CD4-positive, alpha-beta T cell (primary cell): ENCODE results near the gene KCNN3. TPM values are rescaled to one million over a fixed set of nuclear protein-coding genes. Genes with fewer than 3 reads are reported as not detected.

Experiments used
- ATAC-seq: fragments of 200-7000 bp; cut with Tn5 transposase; one replicate; pipeline ENCODE4 v1.10.0; 2022; ENCODE audit warnings: mild to moderate bottlenecking; ENCODE audit not compliant: poor library complexity
- CTCF ChIA-PET: fragments of 350-600 bp; sonication (Branson Sonifier 250); formaldehyde crosslinking; loops from one replicate; lab custom pipeline; 2021; ENCODE audit warnings: antibody characterized with exemption, inconsistent platforms; lab: Charles Lee
- POLR2A ChIA-PET: fragments of 350-600 bp; sonication (Branson Sonifier 250); formaldehyde crosslinking; loops from one replicate; lab custom pipeline; 2021; ENCODE audit warnings: antibody characterized with exemption, inconsistent platforms; lab: Charles Lee
- DNase-seq, 14 experiments: peaks; one replicate each; pipeline ENCODE4 v3.0.0-alpha.2; 2013 to 2020; ENCODE audit warnings: mixed read lengths in 2 of 14
- H3K27ac ChIP-seq, 2 donors: one replicate each; pipeline versions ENCODE4 v1.5.1 to v1.7.0; 2013; ENCODE audit warnings: low read length in 2 of 2, low read depth in 1 of 2, mild to moderate bottlenecking in 1 of 2
- H3K27me3 ChIP-seq, 2 experiments: 1 replicate in 1 of 2; 2 replicates in 1 of 2; pipeline versions ENCODE4 v1.6.1 to v1.7.0; 2013; ENCODE audit warnings: low read length in 2 of 2, control low read depth in 1 of 2, mild to moderate bottlenecking in 1 of 2, moderate library complexity in 1 of 2; ENCODE audit not compliant: insufficient read depth in 2 of 2, control insufficient read depth in 1 of 2
- H3K36me3 ChIP-seq: one replicate; pipeline ENCODE4 v1.6.1; 2013; ENCODE audit warnings: low read length, control low read depth; ENCODE audit not compliant: insufficient read depth
- H3K4me1 ChIP-seq: one replicate; pipeline ENCODE4 v1.6.1; 2013; ENCODE audit warnings: low read length, control low read depth; ENCODE audit not compliant: insufficient read depth
- H3K4me3 ChIP-seq: one replicate; pipeline ENCODE4 v1.5.1; 2013; ENCODE audit warnings: mild to moderate bottlenecking, low read length, moderate library complexity
- H3K9me3 ChIP-seq, 2 experiments: 1 replicate in 1 of 2; 2 replicates in 1 of 2; pipeline versions ENCODE4 v1.6.1 to v1.7.0; 2013; ENCODE audit warnings: low read length in 2 of 2, mild to moderate bottlenecking in 2 of 2, control low read depth in 1 of 2, moderate library complexity in 1 of 2; ENCODE audit not compliant: control insufficient read depth in 1 of 2, insufficient read depth in 1 of 2
- H3K27ac Mint-ChIP-seq: one replicate; pipeline ENCODE4 v1.8.0; 2020; ENCODE audit warnings: mixed read lengths
- H3K27me3 Mint-ChIP-seq: one replicate; pipeline ENCODE4 v1.8.0; 2021; ENCODE audit warnings: mixed read lengths
- H3K36me3 Mint-ChIP-seq: one replicate; pipeline ENCODE4 v1.8.0; 2021; ENCODE audit warnings: low read depth, mixed read lengths
- H3K4me1 Mint-ChIP-seq: one replicate; pipeline ENCODE4 v1.8.0; 2021; ENCODE audit warnings: low read depth, mixed read lengths
- H3K4me3 Mint-ChIP-seq: one replicate; pipeline ENCODE4 v1.8.0; 2020; ENCODE audit warnings: mild to moderate bottlenecking, mixed read lengths
- H3K9me3 Mint-ChIP-seq: one replicate; pipeline ENCODE4 v1.8.0; 2020; ENCODE audit warnings: mixed read lengths
- intact Hi-C, 2 experiments: fragments of 100-400 bp; cut with DNase I in 1 of 2; cut with micrococcal nuclease in 1 of 2; formaldehyde crosslinking; loops; one replicate each; pipeline versions ENCODE4 v1.15.1 to v1.9.0; 2023 to 2025; cut with DNase I, micrococcal nuclease
- total RNA-seq, 174 experiments: library from RNA in 2 of 174; stranded (reverse) in 2 of 174; gene quantifications; one replicate each; pipeline ENCODE4 v1.2.3 and lab custom pipeline; 2021 to 2026
- TF ChIP-seq, protein P1 (sequence below): fragments of 200-600 bp; IDR thresholded peaks from one replicate; pipeline ENCODE4 v1.8.0; 2022; ENCODE audit warnings: antibody characterized with exemption, mild to moderate bottlenecking

The KCNN3 gene
- total RNA-seq, 2 experiments from 2014 or later = not detected

GRCh38 chr1:154767315-154768240, 102.5 kb downstream of the KCNN3 start:
- Histone ChIP-seq H3K36me3 (no peaks in the 10 kb centered on the region), H3K27me3 (no peaks in the 10 kb centered on the region), H3K27ac (no peak overlapping the region), H3K4me3 (no peak overlapping the region), H3K4me1 (no peaks in the 10 kb centered on the region), H3K9me3 (no peaks in the 10 kb centered on the region)
- TF ChIP-seq, protein P1, sequence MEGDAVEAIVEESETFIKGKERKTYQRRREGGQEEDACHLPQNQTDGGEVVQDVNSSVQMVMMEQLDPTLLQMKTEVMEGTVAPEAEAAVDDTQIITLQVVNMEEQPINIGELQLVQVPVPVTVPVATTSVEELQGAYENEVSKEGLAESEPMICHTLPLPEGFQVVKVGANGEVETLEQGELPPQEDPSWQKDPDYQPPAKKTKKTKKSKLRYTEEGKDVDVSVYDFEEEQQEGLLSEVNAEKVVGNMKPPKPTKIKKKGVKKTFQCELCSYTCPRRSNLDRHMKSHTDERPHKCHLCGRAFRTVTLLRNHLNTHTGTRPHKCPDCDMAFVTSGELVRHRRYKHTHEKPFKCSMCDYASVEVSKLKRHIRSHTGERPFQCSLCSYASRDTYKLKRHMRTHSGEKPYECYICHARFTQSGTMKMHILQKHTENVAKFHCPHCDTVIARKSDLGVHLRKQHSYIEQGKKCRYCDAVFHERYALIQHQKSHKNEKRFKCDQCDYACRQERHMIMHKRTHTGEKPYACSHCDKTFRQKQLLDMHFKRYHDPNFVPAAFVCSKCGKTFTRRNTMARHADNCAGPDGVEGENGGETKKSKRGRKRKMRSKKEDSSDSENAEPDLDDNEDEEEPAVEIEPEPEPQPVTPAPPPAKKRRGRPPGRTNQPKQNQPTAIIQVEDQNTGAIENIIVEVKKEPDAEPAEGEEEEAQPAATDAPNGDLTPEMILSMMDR = no peak
- Mint-ChIP-seq H3K27me3 (no peaks in the 10 kb centered on the region), H3K36me3 (no peaks in the 10 kb centered on the region), H3K27ac (no peak overlapping the region), H3K4me1 (no peaks in the 10 kb centered on the region), H3K4me3 (no peak overlapping the region), H3K9me3 (no peaks in the 10 kb centered on the region)
- ATAC-seq (no peak), DNase-seq (peak in 1 of 14 experiments; percentile 21)
- intact Hi-C loops = no loop called here
- CTCF ChIA-PET = no interaction called here
- POLR2A ChIA-PET = interaction anchor here (0.7 kb wide), 1 partner anchor 248 kb away, joined by 3 read pairs; no protein-coding TSS in a partner anchor

DNA sequence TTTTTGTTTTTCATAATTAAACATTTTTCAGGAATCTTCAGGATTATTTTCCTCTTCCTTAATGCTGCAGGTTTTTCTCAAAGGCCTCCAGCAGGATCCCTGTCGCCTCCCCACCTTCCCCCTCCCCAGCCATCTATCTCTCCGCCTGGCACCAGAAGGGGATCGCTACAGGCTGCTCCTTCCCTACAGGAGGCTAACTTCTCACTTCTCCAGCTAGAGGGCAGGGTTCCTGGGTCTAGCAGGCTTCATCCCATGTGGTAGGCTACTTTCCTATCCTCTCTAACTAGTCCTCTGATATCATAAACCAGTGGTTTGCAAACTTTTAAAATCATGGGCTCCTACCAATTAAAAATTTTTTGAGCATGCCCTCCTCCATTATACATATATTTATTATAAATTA, 104.1 kb downstream of the KCNN3 start:
- Mint-ChIP-seq H3K36me3 (no peaks in the 10 kb centered on the region), H3K4me1 (no peaks in the 10 kb centered on the region), H3K9me3 (no peaks in the 10 kb centered on the region), H3K27me3 (no peaks in the 10 kb centered on the region), H3K27ac (no peak overlapping the region), H3K4me3 (no peak overlapping the region)
- no peaks in the 10 kb centered on the region for H3K9me3 ChIP-seq
- intact Hi-C loops = loop anchor here in 1 of 2 experiments (2.0 kb wide), 1 partner anchor 23 kb away; no protein-coding TSS in a partner anchor
- DNase-seq (peak in 5 of 14 experiments; percentile 30 to 58 (median 42)), ATAC-seq (peak; percentile 79)
- no peak overlapping the region for H3K4me3 ChIP-seq
- no peak overlapping the region for H3K27ac ChIP-seq
- ChIA-PET CTCF (interaction anchor here (1.0 kb wide), 1 partner anchor 9 kb away, joined by 3 read pairs; no protein-coding TSS in a partner anchor), POLR2A (interaction anchor here (1.1 kb wide), 1 partner anchor 25 kb away, joined by 4 read pairs; no protein-coding TSS in a partner anchor)
- TF ChIP-seq, protein P1 = peak; percentile 25
- no peaks in the 10 kb centered on the region for H3K36me3 ChIP-seq
- no peaks in the 10 kb centered on the region for H3K27me3 ChIP-seq
- H3K4me1 ChIP-seq = no peaks in the 10 kb centered on the region

- peaks cover 10% of the 10 kb centered on the region for H3K4me1 ChIP-seq
- DNase-seq (no peak), ATAC-seq (no peak)
- Mint-ChIP-seq H3K4me3 (no peak overlapping the region), H3K27me3 (no peaks in the 10 kb centered on the region), H3K36me3 (no peaks in the 10 kb centered on the region), H3K4me1 (peaks cover 5% of the 10 kb centered on the region), H3K27ac (no peak overlapping the region), H3K9me3 (no peaks in the 10 kb centered on the region)
- TF ChIP-seq, protein P1 = no peak
- intact Hi-C loops = loop anchor here (2.0 to 5.0 kb wide), 3 partner anchors 24 to 282 kb away; no protein-coding TSS in a partner anchor
- no peak overlapping the region for H3K27ac ChIP-seq
- no peaks in the 10 kb centered on the region for H3K9me3 ChIP-seq
- CTCF ChIA-PET = no interaction called here
- H3K4me3 ChIP-seq = no peak overlapping the region
- no peaks in the 10 kb centered on the region for H3K27me3 ChIP-seq
- no peaks in the 10 kb centered on the region for H3K36me3 ChIP-seq
- POLR2A ChIA-PET = no interaction called here
These were observed 105.3 kb downstream of the KCNN3 start for GRCh38 chr1:154764773-154765172.
